Uterus (tissue), 4 donors: ENCODE data around the gene MFSD12. TPM values are rescaled to one million over a fixed set of nuclear protein-coding genes. Genes with fewer than 3 reads are reported as not detected.

Experiments
- DNase-seq, 2 donors: peaks; one replicate each; pipeline ENCODE4 v3.0.0-alpha.2; 2019 to 2020
- H3K27ac ChIP-seq, 2 donors: fragments of 200-600 bp; sonication (generic); 1 replicate in 1 of 2; 2 replicates in 1 of 2; pipeline ENCODE4 v1.5.1; 2016 to 2018
- H3K27me3 ChIP-seq, 2 donors: fragments of 200-600 bp; sonication (generic); one replicate each; pipeline ENCODE4 v1.5.1; 2018 to 2019; ENCODE audit warnings: control low read depth in 1 of 2
- H3K36me3 ChIP-seq, 2 donors: fragments of 200-600 bp; sonication (generic); one replicate each; pipeline ENCODE4 v1.5.1; 2019; ENCODE audit warnings: control low read depth in 1 of 2
- H3K4me1 ChIP-seq, 2 donors: fragments of 200-600 bp; sonication (generic); one replicate each; pipeline ENCODE4 v1.5.1; 2018 to 2019; ENCODE audit warnings: control low read depth in 1 of 2
- H3K4me3 ChIP-seq, 2 donors: fragments of 200-600 bp; sonication (generic); 1 replicate in 1 of 2; 2 replicates in 1 of 2; pipeline ENCODE4 v1.5.1; 2018 to 2019; ENCODE audit warnings: mild to moderate bottlenecking in 1 of 2
- H3K9me3 ChIP-seq, 2 donors: fragments of 200-600 bp; sonication (generic); one replicate each; pipeline ENCODE4 v1.5.1; 2019; ENCODE audit warnings: control low read depth in 1 of 2
- POLR2A ChIP-seq, 2 donors: fragments of 450-650 bp; IDR thresholded peaks; one replicate each; pipeline ENCODE4 v1.6.1; 2016; ENCODE audit warnings: antibody characterized with exemption in 2 of 2, mild to moderate bottlenecking in 1 of 2, moderate library complexity in 1 of 2
- intact Hi-C: fragments of 100-400 bp; cut with DNase I; formaldehyde crosslinking; loops from one replicate; pipeline ENCODE4 v1.15.1; 2023; ENCODE audit warnings: low total_unique reads
- total RNA-seq, 4 donors: library from RNA; depleted of rRNA in 3 of 4; stranded (reverse); fragments of >200 nt in 3 of 4; gene quantifications; one replicate each; pipeline versions ENCODE4 v1.1.0 to v1.2.4, GENCODE V29; 2014 to 2023
- TF ChIP-seq, protein P1 (sequence below), 4 experiments: fragments of 200-600 bp in 2 of 4; fragments of 450-650 bp in 2 of 4; sonication (generic) in 2 of 4; IDR thresholded peaks; one replicate each; pipeline ENCODE4 v1.5.1; 2016 to 2019; ENCODE audit warnings: antibody characterized with exemption in 4 of 4, mild to moderate bottlenecking in 2 of 4, moderate library complexity in 1 of 4
- donor health status: DM: yes; HTN: yes; CAD: no.

MFSD12 gene
- total RNA-seq, 4 donors from 2014 or later: 0.59 to 44.9 (median 38.9) TPM

GRCh38 chr19:3516675-3517207 is 40.6 kb downstream of the MFSD12 start:
- Histone ChIP-seq H3K4me1 (no peaks in the 10 kb centered on the region), H3K9me3 (no peaks in the 10 kb centered on the region), H3K27me3 (no peaks in the 10 kb centered on the region), H3K36me3 (no peaks in the 10 kb centered on the region), H3K27ac (no peak overlapping the region), H3K4me3 (no peak overlapping the region)
- DNase-seq: no peak
- intact Hi-C loops: no loop called here
- no peak for TF ChIP-seq POLR2A (IDR thresholded peaks at IDR 0.05)
- TF ChIP-seq, protein P1, sequence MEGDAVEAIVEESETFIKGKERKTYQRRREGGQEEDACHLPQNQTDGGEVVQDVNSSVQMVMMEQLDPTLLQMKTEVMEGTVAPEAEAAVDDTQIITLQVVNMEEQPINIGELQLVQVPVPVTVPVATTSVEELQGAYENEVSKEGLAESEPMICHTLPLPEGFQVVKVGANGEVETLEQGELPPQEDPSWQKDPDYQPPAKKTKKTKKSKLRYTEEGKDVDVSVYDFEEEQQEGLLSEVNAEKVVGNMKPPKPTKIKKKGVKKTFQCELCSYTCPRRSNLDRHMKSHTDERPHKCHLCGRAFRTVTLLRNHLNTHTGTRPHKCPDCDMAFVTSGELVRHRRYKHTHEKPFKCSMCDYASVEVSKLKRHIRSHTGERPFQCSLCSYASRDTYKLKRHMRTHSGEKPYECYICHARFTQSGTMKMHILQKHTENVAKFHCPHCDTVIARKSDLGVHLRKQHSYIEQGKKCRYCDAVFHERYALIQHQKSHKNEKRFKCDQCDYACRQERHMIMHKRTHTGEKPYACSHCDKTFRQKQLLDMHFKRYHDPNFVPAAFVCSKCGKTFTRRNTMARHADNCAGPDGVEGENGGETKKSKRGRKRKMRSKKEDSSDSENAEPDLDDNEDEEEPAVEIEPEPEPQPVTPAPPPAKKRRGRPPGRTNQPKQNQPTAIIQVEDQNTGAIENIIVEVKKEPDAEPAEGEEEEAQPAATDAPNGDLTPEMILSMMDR (IDR thresholded peaks at IDR 0.05): no peak

GRCh38 chr19:3515891-3516422 is 41.4 kb downstream of the MFSD12 start:
- Histone ChIP-seq H3K27ac (no peak overlapping the region), H3K4me3 (no peak overlapping the region), H3K36me3 (no peaks in the 10 kb centered on the region), H3K9me3 (no peaks in the 10 kb centered on the region), H3K4me1 (no peaks in the 10 kb centered on the region), H3K27me3 (no peaks in the 10 kb centered on the region)
- intact Hi-C loops: no loop called here
- no peak for DNase-seq
- TF ChIP-seq, protein P1 (IDR thresholded peaks at IDR 0.05): no peak

GRCh38 chr19:3514930-3515329 is 42.5 kb downstream of the MFSD12 start:
- Histone ChIP-seq H3K9me3 (no peaks in the 10 kb centered on the region), H3K27me3 (no peaks in the 10 kb centered on the region), H3K4me1 (no peaks in the 10 kb centered on the region), H3K4me3 (no peak overlapping the region), H3K27ac (no peak overlapping the region), H3K36me3 (no peaks in the 10 kb centered on the region)
- intact Hi-C loops: no loop called here
- no peak for DNase-seq
- TF ChIP-seq, protein P1 (IDR thresholded peaks at IDR 0.05): no peak
- TF ChIP-seq POLR2A (IDR thresholded peaks at IDR 0.05): no peak

GRCh38 chr19:3513229-3514140 is 43.9 kb downstream of the MFSD12 start:
- DNase-seq: no peak
- no peak overlapping the region for H3K4me3 ChIP-seq
- no peak for TF ChIP-seq POLR2A (IDR thresholded peaks at IDR 0.05)
- TF ChIP-seq, protein P1 (IDR thresholded peaks at IDR 0.05): no peak
- no peaks in the 10 kb centered on the region for H3K36me3 ChIP-seq
- H3K4me1 ChIP-seq: no peaks in the 10 kb centered on the region
- no peaks in the 10 kb centered on the region for H3K27me3 ChIP-seq
- no peaks in the 10 kb centered on the region for H3K9me3 ChIP-seq
- intact Hi-C loops: no loop called here
- no peak overlapping the region for H3K27ac ChIP-seq
